ENCODE data around the gene CCSER2.

- TF ChIP-seq CBX3 (IDR thresholded peaks at IDR 0.05; ENCODE audit: low read depth) (no peak), CTCF (IDR thresholded peaks at IDR 0.05 in 2 of 3, conservative IDR thresholded peaks at IDR 0.05 in 1 of 3; ENCODE audit: borderline replicate concordance in 1 of 3, insufficient read depth in 1 of 3, low read depth in 2 of 3, low read length in 2 of 3) (no peak)
Measured at GRCh38 chr10:84497978-84498377, 169.6 kb downstream of the CCSER2 start.
